K562 (cell line): Measurements from ENCODE around the gene RERE. TPM values are rescaled to one million over a fixed set of nuclear protein-coding genes. Genes with fewer than 3 reads are reported as not detected.

Source experiments
- DPF2 ChIP-seq: fragments of 450-650 bp; IDR thresholded peaks from 2 replicates; pipeline ENCODE4 v1.6.1; 2016
- ETV1 ChIP-seq: fragments of 450-650 bp; conservative IDR thresholded peaks from 2 replicates; pipeline ENCODE4 v1.6.1; 2016; ENCODE audit warnings: missing genetic modification characterization, control low read depth, low read depth, missing compliant biosample characterization
- GATAD2A ChIP-seq: fragments of 450-650 bp; IDR thresholded peaks from 2 replicates; pipeline ENCODE4 v1.6.1; 2017
- JUNB ChIP-seq: fragments of 450-650 bp; formaldehyde crosslinking; conservative IDR thresholded peaks from 2 replicates; pipeline ENCODE4 v1.4.0; 2020; ENCODE audit warnings: mild to moderate bottlenecking
- KDM1A ChIP-seq, 2 experiments: fragments of 450-650 bp; IDR thresholded peaks; 2 replicates each; pipeline ENCODE4 v1.6.1; 2016; ENCODE audit warnings: mild to moderate bottlenecking in 2 of 2
- MAFG ChIP-seq: fragments of 450-650 bp; conservative IDR thresholded peaks from 2 replicates; pipeline ENCODE4 v1.6.1; 2016; ENCODE audit warnings: missing genetic modification characterization, missing compliant biosample characterization
- MEF2D ChIP-seq: conservative IDR thresholded peaks from 2 replicates; pipeline ENCODE4 v1.6.1; 2016; ENCODE audit warnings: low read depth, missing genetic modification characterization, missing compliant biosample characterization
- SMARCA4 ChIP-seq: fragments of 450-650 bp; IDR thresholded peaks from 2 replicates; pipeline ENCODE4 v1.6.1; 2016
- TCF3 ChIP-seq: sonication (generic); formaldehyde crosslinking; IDR thresholded peaks from 2 replicates; pipeline ENCODE4 v1.4.0; 2020; ENCODE audit warnings: mild to moderate bottlenecking, missing genetic modification reagents
- TEAD4 ChIP-seq, 2 experiments: sonication (generic) in 1 of 2; formaldehyde crosslinking in 1 of 2; IDR thresholded peaks; 2 replicates each; pipeline versions ENCODE4 v1.6.1 to v1.8.0; 2012 to 2022; ENCODE audit warnings: borderline replicate concordance in 1 of 2, inconsistent platforms in 1 of 2, low read length in 1 of 2, mild to moderate bottlenecking in 1 of 2, missing genetic modification reagents in 1 of 2
- ZNF717 ChIP-seq: fragments of 250-450 bp; sonication (Bioruptor Pico); IDR thresholded peaks from 2 replicates; pipeline ENCODE4 v1.5.0; 2021
- polyA plus RNA-seq, 8 experiments: library from polyadenylated mRNA; depleted of rRNA in 4 of 8; stranded (reverse) in 5 of 8; unstranded in 3 of 8; fragments of >200 nt; fragmentation: Nextera tagmentation in 2 of 8; fragmentation: Illumina TruSeq in 1 of 8; extraction: Ambion mirVana in 2 of 8; extraction: Trizol in 1 of 8; gene quantifications; 2 replicates each; pipeline versions ENCODE4 v1.2.1 to v1.2.3, GENCODE V29; 2011 to 2014; ENCODE audit warnings: inconsistent platforms in 1 of 8, missing spikeins in 1 of 8
- total RNA-seq, 7 experiments: library from RNA; depleted of rRNA in 6 of 7; stranded (reverse); fragments of >200 nt in 6 of 7; fragmentation: Illumina TruSeq in 2 of 7; extraction: Trizol in 2 of 7; gene quantifications; 2 replicates each; pipeline versions ENCODE4 v1.2.1 to v1.2.3, GENCODE V29; 2011 to 2021; ENCODE audit warnings: low replicate concordance in 1 of 7
- TF ChIP-seq, protein P1 (sequence below), 2 experiments: fragments of 150-350 bp in 1 of 2; IDR thresholded peaks; 2 replicates each; pipeline ENCODE4 v1.6.1; 2012 to 2016; ENCODE audit warnings: low read depth in 2 of 2, low read length in 2 of 2, mild to moderate bottlenecking in 1 of 2, moderate library complexity in 1 of 2
- TF ChIP-seq, protein P2 (sequence below): fragments of 450-650 bp; formaldehyde crosslinking; IDR thresholded peaks from 2 replicates; pipeline ENCODE4 v1.4.0; 2020; ENCODE audit warnings: mild to moderate bottlenecking, moderate library complexity
- TF ChIP-seq, protein P3 (sequence below): fragments of 450-650 bp; formaldehyde crosslinking; IDR thresholded peaks from 2 replicates; pipeline ENCODE4 v1.4.0; 2020; ENCODE audit warnings: mild to moderate bottlenecking, mixed read lengths
- TF ChIP-seq, protein P4 (sequence below): fragments of 250-450 bp; sonication (Bioruptor Pico); IDR thresholded peaks from 2 replicates; pipeline ENCODE4 v1.4.0; 2020

The RERE gene
- total and polyA plus RNA-seq, 9 of the 15 experiments (the other 6 are each of a cell fraction or from before 2014, with no cell fraction given): 3.0 to 51.5 (median 13.4) TPM

DNA sequence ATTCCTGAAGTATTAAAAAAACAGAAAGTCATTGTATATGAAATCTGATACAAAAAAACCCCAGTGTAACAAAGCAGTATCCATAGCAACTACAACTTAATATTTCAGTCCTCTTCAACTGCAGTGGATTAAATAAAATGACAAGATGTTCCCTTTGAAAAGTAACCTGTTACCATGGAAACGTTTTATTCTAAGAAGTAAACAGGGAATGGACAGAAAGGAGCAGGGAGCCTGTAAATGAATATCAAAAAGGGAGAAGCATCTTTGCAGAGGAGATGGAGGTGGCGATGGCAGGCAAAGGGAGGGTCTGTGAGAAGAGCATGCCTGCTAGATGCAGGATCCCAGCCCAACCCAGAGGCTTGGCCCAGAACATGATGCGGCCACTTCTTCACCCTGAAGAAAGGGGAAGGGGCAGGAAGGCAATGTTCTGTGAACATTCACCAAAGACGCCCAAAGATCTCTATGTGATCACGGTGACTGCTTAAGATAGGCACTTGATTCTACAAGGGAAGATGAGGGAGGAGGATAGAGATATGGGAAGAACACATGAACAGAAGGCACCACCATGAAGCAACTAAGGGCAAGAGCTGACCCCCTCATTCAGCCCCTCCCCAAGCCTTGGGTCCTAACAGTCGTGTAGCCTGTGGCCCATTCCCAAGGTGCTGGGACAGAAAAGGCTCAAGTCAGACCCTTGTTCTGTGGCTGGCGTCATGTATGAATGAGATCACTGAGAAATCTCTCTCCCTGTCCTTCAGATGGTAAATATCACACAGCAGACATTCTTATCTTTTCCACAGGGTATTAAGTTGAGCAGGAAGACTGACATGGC is 299.6 kb downstream of the RERE start (continued):
- TF ChIP-seq ZNF717 (no peak), KDM1A (IDR thresholded peaks at IDR 0.05) (0 out of 4 replicates have a peak, but pooled peaks of 1 of the 2 experiments have one; percentile 34), DPF2 (peak; percentile 86), ETV1 (tag) (0 out of 2 replicates have a peak, but pooled peaks have one; percentile 27), MEF2D (no peak), TEAD4 (IDR thresholded peaks at IDR 0.05; ENCODE audit: low read length) (peak; percentile 65), TEAD4 (CRISPR knock-in tag; IDR thresholded peaks at IDR 0.05; ENCODE audit: borderline replicate concordance) (no peak), MAFG (tag) (no peak), TCF3 (CRISPR knock-in tag) (peak; percentile 79), GATAD2A (peak; percentile 51; the same call in 1 of the 2 replicates), JUNB (CRISPR knock-in tag) (no peak), SMARCA4 (peak; percentile 80; the same call in 1 of the 2 replicates)
- TF ChIP-seq, protein P1, sequence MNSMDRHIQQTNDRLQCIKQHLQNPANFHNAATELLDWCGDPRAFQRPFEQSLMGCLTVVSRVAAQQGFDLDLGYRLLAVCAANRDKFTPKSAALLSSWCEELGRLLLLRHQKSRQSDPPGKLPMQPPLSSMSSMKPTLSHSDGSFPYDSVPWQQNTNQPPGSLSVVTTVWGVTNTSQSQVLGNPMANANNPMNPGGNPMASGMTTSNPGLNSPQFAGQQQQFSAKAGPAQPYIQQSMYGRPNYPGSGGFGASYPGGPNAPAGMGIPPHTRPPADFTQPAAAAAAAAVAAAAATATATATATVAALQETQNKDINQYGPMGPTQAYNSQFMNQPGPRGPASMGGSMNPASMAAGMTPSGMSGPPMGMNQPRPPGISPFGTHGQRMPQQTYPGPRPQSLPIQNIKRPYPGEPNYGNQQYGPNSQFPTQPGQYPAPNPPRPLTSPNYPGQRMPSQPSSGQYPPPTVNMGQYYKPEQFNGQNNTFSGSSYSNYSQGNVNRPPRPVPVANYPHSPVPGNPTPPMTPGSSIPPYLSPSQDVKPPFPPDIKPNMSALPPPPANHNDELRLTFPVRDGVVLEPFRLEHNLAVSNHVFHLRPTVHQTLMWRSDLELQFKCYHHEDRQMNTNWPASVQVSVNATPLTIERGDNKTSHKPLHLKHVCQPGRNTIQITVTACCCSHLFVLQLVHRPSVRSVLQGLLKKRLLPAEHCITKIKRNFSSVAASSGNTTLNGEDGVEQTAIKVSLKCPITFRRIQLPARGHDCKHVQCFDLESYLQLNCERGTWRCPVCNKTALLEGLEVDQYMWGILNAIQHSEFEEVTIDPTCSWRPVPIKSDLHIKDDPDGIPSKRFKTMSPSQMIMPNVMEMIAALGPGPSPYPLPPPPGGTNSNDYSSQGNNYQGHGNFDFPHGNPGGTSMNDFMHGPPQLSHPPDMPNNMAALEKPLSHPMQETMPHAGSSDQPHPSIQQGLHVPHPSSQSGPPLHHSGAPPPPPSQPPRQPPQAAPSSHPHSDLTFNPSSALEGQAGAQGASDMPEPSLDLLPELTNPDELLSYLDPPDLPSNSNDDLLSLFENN (IDR thresholded peaks at IDR 0.05; ENCODE audit: low read depth in 2 of 2, low read length in 2 of 2): no peak
- TF ChIP-seq, protein P2, sequence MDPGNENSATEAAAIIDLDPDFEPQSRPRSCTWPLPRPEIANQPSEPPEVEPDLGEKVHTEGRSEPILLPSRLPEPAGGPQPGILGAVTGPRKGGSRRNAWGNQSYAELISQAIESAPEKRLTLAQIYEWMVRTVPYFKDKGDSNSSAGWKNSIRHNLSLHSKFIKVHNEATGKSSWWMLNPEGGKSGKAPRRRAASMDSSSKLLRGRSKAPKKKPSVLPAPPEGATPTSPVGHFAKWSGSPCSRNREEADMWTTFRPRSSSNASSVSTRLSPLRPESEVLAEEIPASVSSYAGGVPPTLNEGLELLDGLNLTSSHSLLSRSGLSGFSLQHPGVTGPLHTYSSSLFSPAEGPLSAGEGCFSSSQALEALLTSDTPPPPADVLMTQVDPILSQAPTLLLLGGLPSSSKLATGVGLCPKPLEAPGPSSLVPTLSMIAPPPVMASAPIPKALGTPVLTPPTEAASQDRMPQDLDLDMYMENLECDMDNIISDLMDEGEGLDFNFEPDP (CRISPR knock-in tag): no peak
- TF ChIP-seq, protein P3, sequence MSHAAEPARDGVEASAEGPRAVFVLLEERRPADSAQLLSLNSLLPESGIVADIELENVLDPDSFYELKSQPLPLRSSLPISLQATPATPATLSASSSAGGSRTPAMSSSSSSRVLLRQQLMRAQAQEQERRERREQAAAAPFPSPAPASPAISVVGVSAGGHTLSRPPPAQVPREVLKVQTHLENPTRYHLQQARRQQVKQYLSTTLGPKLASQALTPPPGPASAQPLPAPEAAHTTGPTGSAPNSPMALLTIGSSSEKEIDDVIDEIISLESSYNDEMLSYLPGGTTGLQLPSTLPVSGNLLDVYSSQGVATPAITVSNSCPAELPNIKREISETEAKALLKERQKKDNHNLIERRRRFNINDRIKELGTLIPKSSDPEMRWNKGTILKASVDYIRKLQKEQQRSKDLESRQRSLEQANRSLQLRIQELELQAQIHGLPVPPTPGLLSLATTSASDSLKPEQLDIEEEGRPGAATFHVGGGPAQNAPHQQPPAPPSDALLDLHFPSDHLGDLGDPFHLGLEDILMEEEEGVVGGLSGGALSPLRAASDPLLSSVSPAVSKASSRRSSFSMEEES (CRISPR knock-in tag): no peak
- TF ChIP-seq, protein P4, sequence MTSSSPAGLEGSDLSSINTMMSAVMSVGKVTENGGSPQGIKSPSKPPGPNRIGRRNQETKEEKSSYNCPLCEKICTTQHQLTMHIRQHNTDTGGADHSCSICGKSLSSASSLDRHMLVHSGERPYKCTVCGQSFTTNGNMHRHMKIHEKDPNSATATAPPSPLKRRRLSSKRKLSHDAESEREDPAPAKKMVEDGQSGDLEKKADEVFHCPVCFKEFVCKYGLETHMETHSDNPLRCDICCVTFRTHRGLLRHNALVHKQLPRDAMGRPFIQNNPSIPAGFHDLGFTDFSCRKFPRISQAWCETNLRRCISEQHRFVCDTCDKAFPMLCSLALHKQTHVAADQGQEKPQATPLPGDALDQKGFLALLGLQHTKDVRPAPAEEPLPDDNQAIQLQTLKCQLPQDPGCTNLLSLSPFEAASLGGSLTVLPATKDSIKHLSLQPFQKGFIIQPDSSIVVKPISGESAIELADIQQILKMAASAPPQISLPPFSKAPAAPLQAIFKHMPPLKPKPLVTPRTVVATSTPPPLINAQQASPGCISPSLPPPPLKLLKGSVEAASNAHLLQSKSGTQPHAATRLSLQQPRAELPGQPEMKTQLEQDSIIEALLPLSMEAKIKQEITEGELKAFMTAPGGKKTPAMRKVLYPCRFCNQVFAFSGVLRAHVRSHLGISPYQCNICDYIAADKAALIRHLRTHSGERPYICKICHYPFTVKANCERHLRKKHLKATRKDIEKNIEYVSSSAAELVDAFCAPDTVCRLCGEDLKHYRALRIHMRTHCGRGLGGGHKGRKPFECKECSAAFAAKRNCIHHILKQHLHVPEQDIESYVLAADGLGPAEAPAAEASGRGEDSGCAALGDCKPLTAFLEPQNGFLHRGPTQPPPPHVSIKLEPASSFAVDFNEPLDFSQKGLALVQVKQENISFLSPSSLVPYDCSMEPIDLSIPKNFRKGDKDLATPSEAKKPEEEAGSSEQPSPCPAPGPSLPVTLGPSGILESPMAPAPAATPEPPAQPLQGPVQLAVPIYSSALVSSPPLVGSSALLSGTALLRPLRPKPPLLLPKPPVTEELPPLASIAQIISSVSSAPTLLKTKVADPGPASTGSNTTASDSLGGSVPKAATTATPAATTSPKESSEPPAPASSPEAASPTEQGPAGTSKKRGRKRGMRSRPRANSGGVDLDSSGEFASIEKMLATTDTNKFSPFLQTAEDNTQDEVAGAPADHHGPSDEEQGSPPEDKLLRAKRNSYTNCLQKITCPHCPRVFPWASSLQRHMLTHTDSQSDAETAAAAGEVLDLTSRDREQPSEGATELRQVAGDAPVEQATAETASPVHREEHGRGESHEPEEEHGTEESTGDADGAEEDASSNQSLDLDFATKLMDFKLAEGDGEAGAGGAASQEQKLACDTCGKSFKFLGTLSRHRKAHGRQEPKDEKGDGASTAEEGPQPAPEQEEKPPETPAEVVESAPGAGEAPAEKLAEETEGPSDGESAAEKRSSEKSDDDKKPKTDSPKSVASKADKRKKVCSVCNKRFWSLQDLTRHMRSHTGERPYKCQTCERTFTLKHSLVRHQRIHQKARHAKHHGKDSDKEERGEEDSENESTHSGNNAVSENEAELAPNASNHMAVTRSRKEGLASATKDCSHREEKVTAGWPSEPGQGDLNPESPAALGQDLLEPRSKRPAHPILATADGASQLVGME (CRISPR knock-in tag): no peak
